ENCODE measurements around the gene MLLT1.

The MLLT1 gene

GRCh38 chr19:6188811-6189210, 91.0 kb downstream of the MLLT1 start:
- Mint-ChIP-seq H3K4me1 (ENCODE audit: low read depth) (no peaks in the 10 kb centered on the region), H3K36me3 (ENCODE audit: low read depth) (peaks cover 14% of the 10 kb centered on the region), H3K27ac (no peak overlapping the region), H3K4me3 (no peak overlapping the region), H3K27me3 (ENCODE audit: low read depth) (no peaks in the 10 kb centered on the region), H3K9me3 (peaks cover 21% of the 10 kb centered on the region)
- DNase-seq (ENCODE audit: low spot score): no peak

- Mint-ChIP-seq H3K27me3 (ENCODE audit: low read depth) (peaks cover 3% of the 10 kb centered on the region), H3K4me1 (ENCODE audit: low read depth) (peaks cover 3% of the 10 kb centered on the region), H3K27ac (no peak overlapping the region), H3K9me3 (peaks cover 19% of the 10 kb centered on the region), H3K4me3 (no peak overlapping the region), H3K36me3 (ENCODE audit: low read depth) (peaks cover 7% of the 10 kb centered on the region)
- no peak for DNase-seq (ENCODE audit: low spot score)
Observed at GRCh38 chr19:6187374-6187773, 92.4 kb downstream of the MLLT1 start.

- Mint-ChIP-seq H3K27me3 (ENCODE audit: low read depth) (peaks cover 3% of the 10 kb centered on the region), H3K4me3 (no peak overlapping the region), H3K36me3 (ENCODE audit: low read depth) (peaks cover 4% of the 10 kb centered on the region), H3K27ac (no peak overlapping the region), H3K9me3 (peaks cover 14% of the 10 kb centered on the region), H3K4me1 (ENCODE audit: low read depth) (peaks cover 11% of the 10 kb centered on the region)
- no peak for DNase-seq (ENCODE audit: low spot score)
Observed at GRCh38 chr19:6185835-6186834, 93.6 kb downstream of the MLLT1 start.

GRCh38 chr19:6185093-6185834, 94.5 kb downstream of the MLLT1 start:
- Mint-ChIP-seq H3K9me3 (peaks cover 11% of the 10 kb centered on the region), H3K27ac (no peak overlapping the region), H3K36me3 (ENCODE audit: low read depth) (no peaks in the 10 kb centered on the region), H3K4me3 (no peak overlapping the region), H3K4me1 (ENCODE audit: low read depth) (peaks cover 11% of the 10 kb centered on the region), H3K27me3 (ENCODE audit: low read depth) (peaks cover 5% of the 10 kb centered on the region)
- DNase-seq (ENCODE audit: low spot score): no peak

- no peak for DNase-seq (ENCODE audit: low spot score)
- no peaks in the 10 kb centered on the region for H3K36me3 Mint-ChIP-seq (ENCODE audit: low read depth)
- peaks cover 11% of the 10 kb centered on the region for H3K4me1 Mint-ChIP-seq (ENCODE audit: low read depth)
- H3K27me3 Mint-ChIP-seq (ENCODE audit: low read depth): peaks cover 20% of the 10 kb centered on the region
- no peak overlapping the region for H3K4me3 Mint-ChIP-seq
- no peak overlapping the region for H3K27ac Mint-ChIP-seq
- H3K9me3 Mint-ChIP-seq: no peaks in the 10 kb centered on the region
Observed at GRCh38 chr19:6181119-6181518, 98.7 kb downstream of the MLLT1 start.

GRCh38 chr19:6173190-6173589, 106.6 kb downstream of the MLLT1 start:
- Mint-ChIP-seq H3K36me3 (ENCODE audit: low read depth) (no peaks in the 10 kb centered on the region), H3K9me3 (no peaks in the 10 kb centered on the region), H3K27me3 (ENCODE audit: low read depth) (peaks cover 21% of the 10 kb centered on the region), H3K4me3 (no peak overlapping the region), H3K27ac (no peak overlapping the region), H3K4me1 (ENCODE audit: low read depth) (peaks cover 2% of the 10 kb centered on the region)
- no peak for DNase-seq (ENCODE audit: low spot score)

DNA sequence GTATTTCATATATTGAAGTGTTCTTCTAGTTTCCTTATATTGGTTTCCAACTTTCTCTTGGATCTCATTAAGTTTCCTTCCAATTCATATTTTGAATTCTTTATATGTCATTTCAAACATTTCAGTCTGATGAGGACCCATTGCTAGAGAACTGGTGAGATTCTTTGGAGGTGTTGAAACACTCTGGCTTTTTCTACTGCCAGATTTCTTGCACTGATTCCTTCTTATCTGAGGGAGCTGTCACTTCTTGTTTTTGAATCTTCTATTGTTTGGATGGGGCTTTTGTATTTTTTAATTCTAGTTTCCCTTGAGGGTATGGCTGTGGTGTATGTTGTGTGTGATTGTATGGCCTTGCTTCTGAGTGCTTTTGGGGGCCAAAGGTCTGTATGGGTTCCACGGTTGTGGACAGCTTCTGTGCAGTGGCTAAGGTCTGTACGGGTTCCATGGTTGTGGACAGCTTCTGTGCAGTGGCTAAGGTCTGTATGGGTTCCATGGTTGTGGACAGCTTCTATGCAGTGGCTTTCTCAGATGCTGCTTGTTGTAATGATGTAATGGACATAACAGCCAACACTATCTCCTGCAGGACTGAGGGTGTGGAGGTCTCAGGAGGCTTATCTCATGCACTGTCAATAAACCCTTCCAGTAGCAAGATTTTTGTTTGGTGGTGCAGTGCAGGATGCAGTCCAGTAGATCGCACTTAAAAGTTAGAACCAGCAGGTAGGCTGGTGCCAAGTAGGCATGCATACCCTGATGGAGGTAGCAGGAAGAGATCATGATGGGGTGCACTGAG, 107.5 kb downstream of the MLLT1 start:
- H3K9me3 Mint-ChIP-seq: no peaks in the 10 kb centered on the region

GRCh38 chr19:6167115-6167514, 112.7 kb downstream of the MLLT1 start:
- no peak for DNase-seq (ENCODE audit: low spot score)
- Mint-ChIP-seq H3K27me3 (ENCODE audit: low read depth) (peaks cover 16% of the 10 kb centered on the region), H3K9me3 (no peaks in the 10 kb centered on the region), H3K4me3 (no peak overlapping the region), H3K27ac (no peak overlapping the region), H3K36me3 (ENCODE audit: low read depth) (no peaks in the 10 kb centered on the region), H3K4me1 (ENCODE audit: low read depth) (peaks cover 4% of the 10 kb centered on the region)

More for the DNA sequence above, 107.5 kb downstream of the MLLT1 start:
- Mint-ChIP-seq H3K4me1 (ENCODE audit: low read depth) (peaks cover 4% of the 10 kb centered on the region), H3K27me3 (ENCODE audit: low read depth) (peaks cover 18% of the 10 kb centered on the region), H3K36me3 (ENCODE audit: low read depth) (no peaks in the 10 kb centered on the region), H3K27ac (no peak overlapping the region), H3K4me3 (no peak overlapping the region)
- no peak for DNase-seq (ENCODE audit: low spot score)

DNA sequence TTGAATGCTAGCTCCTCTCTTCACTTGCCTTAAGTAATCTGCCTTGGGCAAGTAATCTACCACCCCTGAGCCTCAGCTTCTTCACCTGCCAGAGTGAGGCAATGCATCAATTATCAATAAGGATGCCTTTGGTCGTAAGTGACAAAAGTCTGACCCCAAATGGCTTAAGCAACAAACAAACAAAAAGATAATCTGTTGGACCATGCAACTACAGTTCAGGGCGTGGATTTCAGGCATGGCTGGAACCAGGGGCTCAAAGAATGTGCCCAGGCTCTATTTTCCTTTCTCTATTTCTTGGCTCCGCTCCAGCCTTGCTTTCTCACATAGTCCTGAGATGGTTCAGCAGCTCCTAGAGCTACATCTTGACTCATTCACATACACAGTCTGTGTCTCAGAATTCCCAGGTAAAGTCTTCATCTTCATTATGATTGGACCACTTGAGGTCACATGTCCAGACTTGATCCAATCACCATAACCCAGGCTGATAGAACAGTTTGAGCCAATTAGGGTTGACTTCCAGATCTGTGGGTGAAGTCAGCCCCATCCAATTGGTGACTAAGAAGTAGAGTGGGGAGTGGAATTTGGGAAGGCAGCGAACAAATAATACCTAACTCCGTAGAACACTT, 114.8 kb downstream of the MLLT1 start:
- H3K36me3 Mint-ChIP-seq (ENCODE audit: low read depth): peaks cover 5% of the 10 kb centered on the region
- no peak overlapping the region for H3K27ac Mint-ChIP-seq
- DNase-seq (ENCODE audit: low spot score): no peak
- H3K4me1 Mint-ChIP-seq (ENCODE audit: low read depth): peaks cover 10% of the 10 kb centered on the region
- peaks cover 5% of the 10 kb centered on the region for H3K9me3 Mint-ChIP-seq
- peaks cover 4% of the 10 kb centered on the region for H3K27me3 Mint-ChIP-seq (ENCODE audit: low read depth)
- H3K4me3 Mint-ChIP-seq: no peak overlapping the region

DNA sequence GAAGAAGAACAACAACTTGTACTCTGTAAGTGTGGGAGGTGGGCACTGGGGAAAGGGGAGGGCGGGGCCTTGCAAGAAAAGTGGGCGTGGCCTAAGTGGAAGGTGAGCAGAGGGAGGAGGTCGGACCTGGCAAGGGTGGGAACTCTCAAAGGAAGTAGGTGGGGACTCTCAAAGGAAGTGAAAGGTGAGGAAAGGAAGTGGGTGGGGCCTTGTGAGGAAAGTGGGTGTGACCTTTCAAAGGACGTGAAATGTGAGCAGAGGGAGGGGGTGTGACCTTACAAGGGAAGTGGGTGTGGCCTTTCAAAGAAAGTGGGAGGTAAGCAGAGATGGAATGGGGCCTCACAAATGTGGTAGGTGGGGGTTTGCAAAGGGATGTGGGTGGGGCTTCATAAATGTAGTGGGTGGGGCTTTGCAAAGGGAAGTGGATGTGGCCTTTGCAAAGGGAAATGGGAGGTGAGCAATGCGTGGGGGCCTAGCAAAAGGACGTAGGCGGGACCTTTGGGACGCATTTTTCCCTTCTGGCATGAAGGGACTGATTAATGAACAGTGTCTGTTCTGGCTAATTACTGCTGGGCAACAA, 118.4 kb downstream of the MLLT1 start:
- DNase-seq (ENCODE audit: low spot score): peak; percentile 51
- peaks cover 6% of the 10 kb centered on the region for H3K4me1 Mint-ChIP-seq (ENCODE audit: low read depth)
- H3K9me3 Mint-ChIP-seq: peaks cover 13% of the 10 kb centered on the region
- peak overlapping the region; percentile 28 for H3K4me3 Mint-ChIP-seq
- H3K36me3 Mint-ChIP-seq (ENCODE audit: low read depth): peaks cover 5% of the 10 kb centered on the region
- no peaks in the 10 kb centered on the region for H3K27me3 Mint-ChIP-seq (ENCODE audit: low read depth)
- H3K27ac Mint-ChIP-seq: peak overlapping the region; percentile 11
